Lower leg skin (tissue), 3 donors: ENCODE results near the gene DENND4C.

Source experiments
- CTCF ChIP-seq, 3 donors: fragments of 450-650 bp; IDR thresholded peaks; one replicate each; pipeline ENCODE4 v1.5.1; 2016; ENCODE audit warnings: antibody characterized with exemption in 3 of 3, mild to moderate bottlenecking in 3 of 3, moderate library complexity in 2 of 3
- POLR2A ChIP-seq, 2 donors: fragments of 450-650 bp; IDR thresholded peaks; one replicate each; pipeline ENCODE4 v1.6.1; 2016 to 2017; ENCODE audit warnings: antibody characterized with exemption in 2 of 2, mild to moderate bottlenecking in 1 of 2, moderate library complexity in 1 of 2

DNA sequence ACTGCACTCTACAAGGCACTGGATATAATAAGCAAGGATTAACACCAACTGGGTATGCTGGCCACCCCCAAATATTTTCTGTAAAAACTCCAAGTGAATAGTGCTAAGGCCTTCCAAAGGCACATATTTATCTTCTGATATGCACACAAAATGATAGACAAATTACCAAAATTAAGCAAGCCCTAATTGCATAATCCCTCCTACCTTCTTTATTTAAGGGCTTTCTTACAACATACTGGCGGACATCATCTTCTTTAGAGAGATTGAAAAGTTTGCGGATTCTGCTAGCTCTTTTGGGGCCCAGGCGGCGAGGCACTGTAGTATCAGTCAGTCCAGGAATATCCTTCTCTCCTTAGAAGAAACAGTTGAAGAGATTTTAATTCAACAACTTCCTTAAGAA is 147.7 kb downstream of the DENND4C start:
- TF ChIP-seq CTCF (IDR thresholded peaks at IDR 0.05), result no peak
- no peak for TF ChIP-seq POLR2A (IDR thresholded peaks at IDR 0.05)
